ENCODE measurements around the gene AGO4. TPM values are rescaled to one million over a fixed set of nuclear protein-coding genes. Genes with fewer than 3 reads are reported as not detected.
A peak's percentile ranks its signal among the peaks of the same experiment; 100 is the strongest.
"Not testable (repeated sequence)": the region's sequence is repeated elsewhere in the genome, so short reads cannot be mapped to it uniquely, and the experiment has no call there.

The AGO4 gene
- total and polyA plus RNA-seq, 2 of the 8 experiments (the other 6 are each of a cell fraction or from before 2014, with no cell fraction given), result 5.5 to 7.7 TPM

- TF ChIP-seq KDM4A (IDR thresholded peaks at IDR 0.05; ENCODE audit: low read depth, low read length, severe bottlenecking) (no peak), MAX (IDR thresholded peaks at IDR 0.05) (no peak), MAFK (IDR thresholded peaks at IDR 0.05; ENCODE audit: low read depth, low read length) (no peak), GTF2F1 (IDR thresholded peaks at IDR 0.05; ENCODE audit: borderline replicate concordance, low read depth, low read length) (no peak), TCF12 (IDR thresholded peaks at IDR 0.05; ENCODE audit: low read depth, low read length) (no peak), CEBPB (IDR thresholded peaks at IDR 0.05; ENCODE audit: low read depth, low read length) (no peak), EGR1 (IDR thresholded peaks at IDR 0.05; ENCODE audit: borderline replicate concordance, low read depth, low read length) (no peak)
Measured at GRCh38 chr1:35810096-35810881, 2.5 kb downstream of the AGO4 start (continued).

- H2BK12ac ChIP-seq (ENCODE audit: low read depth, low read length); POLR2A ChIA-PET (ENCODE audit: partially characterized antibody); H3K4ac ChIP-seq (replicated peaks; ENCODE audit: insufficient read length, low read depth, low read length); FAIRE-seq; H3K79me2 ChIP-seq (ENCODE audit: control insufficient read depth in 1 of 2, insufficient read depth in 2 of 2, low read length in 2 of 2); H2BK120ac ChIP-seq (replicated peaks; ENCODE audit: low read depth, low read length); H2BK5ac ChIP-seq (ENCODE audit: low read depth, low read length); H3K9ac ChIP-seq (replicated peaks in 1 of 4; ENCODE audit: extremely low read depth in 1 of 4, low read depth in 3 of 4, low read length in 3 of 4); H3K27ac ChIP-seq (ENCODE audit: low read depth, low read length); H4K5ac ChIP-seq (ENCODE audit: insufficient read length, low read depth, low read length); H3K9me3 ChIP-seq (ENCODE audit: insufficient read depth in 2 of 2, low read depth in 1 of 2, low read length in 1 of 2); H3K4me1 ChIP-seq (replicated peaks in 1 of 4; ENCODE audit: control insufficient read depth in 3 of 4, insufficient read depth in 4 of 4, low read length in 3 of 4); H2BK20ac ChIP-seq (ENCODE audit: low read length); H2AFZ ChIP-seq (ENCODE audit: low read length); H3K23me2 ChIP-seq (ENCODE audit: low read depth, low read length); H3K18ac ChIP-seq (ENCODE audit: extremely low read depth, low read length); H2BK15ac ChIP-seq (ENCODE audit: low read length); H3K4me3 ChIP-seq (ENCODE audit: extremely low read depth in 1 of 4, insufficient read depth in 2 of 4, low read depth in 3 of 4, low read length in 4 of 4); H3K56ac ChIP-seq (replicated peaks; ENCODE audit: insufficient read length, low read depth, low read length); H4K20me1 ChIP-seq (replicated peaks in 1 of 2; ENCODE audit: control insufficient read depth in 1 of 2, insufficient read depth in 2 of 2, low read length in 2 of 2); H3K23ac ChIP-seq (ENCODE audit: insufficient read length); H3K79me1 ChIP-seq (ENCODE audit: low read depth, low read length); H3K36me3 ChIP-seq (ENCODE audit: control insufficient read depth in 2 of 4, insufficient read depth in 4 of 4, low read length in 3 of 4); H4K91ac ChIP-seq (replicated peaks; ENCODE audit: insufficient read length, low read length); H3K27me3 ChIP-seq (replicated peaks in 1 of 4; ENCODE audit: control insufficient read depth in 3 of 4, extremely low read depth in 1 of 4, insufficient read depth in 3 of 4, low read length in 3 of 4); H2AK5ac ChIP-seq (ENCODE audit: low read depth, low read length); H3K4me2 ChIP-seq (ENCODE audit: insufficient read depth in 1 of 2, low read depth in 2 of 2, low read length in 2 of 2); H4K8ac ChIP-seq (ENCODE audit: extremely low read depth, insufficient read depth, low read length); H3K14ac ChIP-seq (ENCODE audit: insufficient read length): not testable (repeated sequence)
- DNase-seq (ENCODE audit: low read depth in 1 of 2, low spot score in 2 of 2), result peak in 1 of 2 experiments; percentile 13
- whole genome bisulfite sequencing, 2 experiments (ENCODE audit: extremely low coverage in 1 of 2, insufficient coverage in 1 of 2, insufficient read length in 1 of 2, insufficient replicate concordance in 2 of 2, low coverage in 1 of 2, low lambda C conversion rate in 2 of 2, missing lambda C conversion rate in 1 of 2), result 90% methylated on average over 5 of the region's 5 CpGs; no CpG with 5 or more reads in 1 of the 2 experiments
- CTCF ChIA-PET (ENCODE audit: partially characterized antibody), result interaction anchor here (0.6 kb wide), 1 partner anchor 235 kb away, joined by 3 read pairs; no protein-coding TSS in a partner anchor
Measured at GRCh38 chr1:35812754-35813153, 4.9 kb downstream of the AGO4 start.

Data from H1 (cell line).